GM12878 (cell line): Measurements from ENCODE around the gene PLA2G10. TPM values are rescaled to one million over a fixed set of nuclear protein-coding genes. Genes with fewer than 3 reads are reported as not detected.
"Not testable (repeated sequence)": the region's sequence is repeated elsewhere in the genome, so short reads cannot be mapped to it uniquely, and the experiment has no call there.

Experiments used
- ATAC-seq: fragments of 200-7000 bp; cut with Tn5 transposase; 3 replicates; pipeline ENCODE4 v1.9.1; 2020; ENCODE audit warnings: mild to moderate bottlenecking, moderate library complexity
- BruUV-seq: library from RNA; stranded (reverse); fragments of 400-500 nt; replicated peaks from 2 replicates; lab custom pipeline; 2021; lab: Mats Ljungman, UMichigan
- CTCF ChIA-PET: fragments of 300-600 bp; sonication (Branson Sonifier 250); formaldehyde crosslinking; extraction: SDS; loops from one replicate; lab custom pipeline; 2021; ENCODE audit warnings: inconsistent platforms; lab: Yijun Ruan, JAX
- POLR2A ChIA-PET: fragments of 350-600 bp; formaldehyde crosslinking; extraction: SDS; loops from one replicate; lab custom pipeline; 2021; ENCODE audit warnings: inconsistent platforms; lab: Charles Lee
- RAD21 ChIA-PET: fragments of 300-600 bp; sonication (Branson Sonifier 250); formaldehyde crosslinking; loops from one replicate; lab custom pipeline; 2023; ENCODE audit warnings: antibody characterized with exemption; ENCODE audit not compliant: unreplicated experiment; lab: Charles Lee
- SMC1A ChIA-PET: fragments of 300-600 bp; sonication (Branson Sonifier 250); formaldehyde crosslinking; loops from one replicate; lab custom pipeline; 2023; ENCODE audit not compliant: unreplicated experiment, uncharacterized antibody; lab: Charles Lee
- DNase-seq: peaks from one replicate; pipeline ENCODE4 v3.0.0-alpha.2; 2011; ENCODE audit warnings: low read depth, low spot score
- FAIRE-seq: peaks from 3 replicates; lab custom pipeline; 2011; peaks lifted over from hg19 to GRCh38; lab: Jason Lieb, UNC
- H2AFZ ChIP-seq: 2 replicates; pipeline ENCODE4 v1.6.0; 2011; ENCODE audit warnings: low read depth, low read length, control low read depth; ENCODE audit not compliant: control insufficient read depth
- H3K27ac ChIP-seq: 2 replicates; pipeline ENCODE4 v1.5.1; 2011; ENCODE audit warnings: control low read depth; ENCODE audit not compliant: control insufficient read depth, insufficient read depth
- H3K27me3 ChIP-seq, 2 experiments: replicated peaks in 1 of 2; 2 replicates each; pipeline versions ENCODE4 v1.6.0 to v1.6.1; 2011; ENCODE audit warnings: low read length in 1 of 2; ENCODE audit not compliant: control insufficient read depth in 2 of 2, insufficient read depth in 2 of 2
- H3K36me3 ChIP-seq, 2 experiments: 2 replicates each; pipeline ENCODE4 v1.5.1; 2011; ENCODE audit warnings: low read length in 1 of 2; ENCODE audit not compliant: control insufficient read depth in 2 of 2, insufficient read depth in 2 of 2
- H3K4me1 ChIP-seq: 2 replicates; pipeline ENCODE4 v1.6.1; 2011; ENCODE audit warnings: mild to moderate bottlenecking, low read length, moderate library complexity, mixed read lengths; ENCODE audit not compliant: control insufficient read depth, insufficient read depth
- H3K4me2 ChIP-seq: 2 replicates; pipeline ENCODE4 v1.6.0; 2011; ENCODE audit warnings: control low read depth; ENCODE audit not compliant: control insufficient read depth, insufficient read depth
- H3K4me3 ChIP-seq: fragments of 200-600 bp; sonication (generic); 2 replicates; pipeline ENCODE4 v1.5.1; 2016
- H3K79me2 ChIP-seq: 2 replicates; pipeline ENCODE4 v1.6.0; 2011; ENCODE audit warnings: low read length; ENCODE audit not compliant: control insufficient read depth, insufficient read depth
- H3K9ac ChIP-seq: 2 replicates; pipeline ENCODE4 v1.8.0; 2011; ENCODE audit warnings: low read length, control low read depth, mixed read lengths; ENCODE audit not compliant: control insufficient read depth, insufficient read depth
- H3K9me3 ChIP-seq: replicated peaks from 3 replicates; pipeline ENCODE4 v1.5.1; 2011; ENCODE audit warnings: mild to moderate bottlenecking, low read length; ENCODE audit not compliant: control insufficient read depth, insufficient read depth
- H4K20me1 ChIP-seq: 2 replicates; pipeline ENCODE4 v1.6.0; 2011; ENCODE audit not compliant: control insufficient read depth, insufficient read depth
- IKZF1 ChIP-seq: fragments of 450-650 bp; conservative IDR thresholded peaks from 2 replicates; pipeline ENCODE4 v1.6.1; 2017; ENCODE audit warnings: antibody characterized with exemption, mild to moderate bottlenecking
- JUNB ChIP-seq: IDR thresholded peaks from 2 replicates; pipeline ENCODE4 v1.6.1; 2016; ENCODE audit warnings: antibody characterized with exemption, mild to moderate bottlenecking
- MTA2 ChIP-seq: fragments of 450-650 bp; IDR thresholded peaks from 2 replicates; pipeline ENCODE4 v1.6.1; 2016; ENCODE audit warnings: low read depth, mild to moderate bottlenecking, moderate library complexity
- NKRF ChIP-seq: fragments of 450-650 bp; conservative IDR thresholded peaks from 2 replicates; pipeline ENCODE4 v1.6.1; 2017; ENCODE audit warnings: mild to moderate bottlenecking, moderate library complexity
- RCOR1 ChIP-seq: conservative IDR thresholded peaks from 2 replicates; pipeline ENCODE4 v1.6.1; 2012; ENCODE audit warnings: low read depth, low read length, improper control_type of control experiment
- WGBS: methylation state at CpG from one replicate; pipeline ENCODE4 v1.1.6; 2016; ENCODE audit warnings: low lambda C conversion rate; ENCODE audit not compliant: insufficient replicate concordance, insufficient coverage; ENCODE audit errors: missing lambda C conversion rate; 5-methylcytosine and 5-hydroxymethylcytosine counted together
- in situ Hi-C: fragments of 300-500 bp; cut with MboI; formaldehyde crosslinking; loops from 9 replicates; pipeline ENCODE4 v1.14.3; 2018; ENCODE audit warnings: mixed read lengths
- intact Hi-C: fragments of 100-400 bp; cut with micrococcal nuclease; formaldehyde crosslinking; loops from one replicate; pipeline ENCODE4 v1.14.2; 2022; ENCODE audit not compliant: unreplicated experiment
- polyA plus RNA-seq, 11 experiments: library from polyadenylated mRNA; depleted of rRNA in 4 of 11; unstranded in 6 of 11; stranded (reverse) in 5 of 11; fragments of >200 nt; fragmentation: Nextera tagmentation in 4 of 11; fragmentation: Illumina TruSeq in 1 of 11; extraction: Ambion mirVana in 4 of 11; extraction: Trizol in 1 of 11; gene quantifications; 1 replicate in 1 of 11; 2 replicates in 10 of 11; pipeline versions ENCODE4 v1.2.1 to v1.2.3, GENCODE V29; 2011 to 2016; ENCODE audit warnings: inconsistent platforms in 2 of 11, missing spikeins in 2 of 11, low read depth in 1 of 11
- total RNA-seq, 4 experiments: library from RNA; depleted of rRNA in 3 of 4; stranded (reverse); fragments of >200 nt in 3 of 4; fragmentation: Illumina TruSeq in 1 of 4; extraction: Trizol in 1 of 4; gene quantifications; 2 replicates each; pipeline versions ENCODE4 v1.2.1 to v1.2.3, GENCODE V29; 2013 to 2021

Gene PLA2G10
- total and polyA plus RNA-seq, 10 of the 15 experiments (the other 5 are each of a cell fraction or from before 2014, with no cell fraction given): not detected

DNA sequence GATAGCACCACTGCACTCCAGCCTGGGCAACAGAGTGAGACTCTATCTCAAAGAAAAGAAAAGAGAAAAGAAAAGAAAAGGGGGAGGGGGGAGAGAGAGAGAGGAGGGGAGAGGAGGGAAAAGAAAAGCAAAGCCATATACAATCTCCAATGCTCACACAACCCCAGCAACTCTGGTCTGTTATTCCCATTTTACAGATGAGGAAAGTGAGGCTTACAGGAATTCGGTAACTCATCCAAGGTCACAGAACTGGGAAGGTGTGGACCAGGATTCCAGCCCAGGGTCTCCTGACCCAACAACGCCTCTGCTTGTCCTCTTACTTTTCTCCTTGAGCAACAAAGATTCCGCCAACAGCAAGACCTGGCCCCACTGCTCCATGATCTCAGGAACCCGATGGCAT lies 13.0 kb downstream of the PLA2G10 start:
- ChIA-PET SMC1A (no interaction called here), RAD21 (no interaction called here), POLR2A (no interaction called here), CTCF (no interaction called here)
- in situ Hi-C loops (no loop called here), intact Hi-C loops (no loop called here)
- Histone ChIP-seq H3K4me2 (no peak overlapping the region), H3K36me3 (no peaks in the 10 kb centered on the region), H3K4me1 (no peaks in the 10 kb centered on the region), H3K4me3 (no peak overlapping the region), H4K20me1 (no peaks in the 10 kb centered on the region), H3K9ac (no peak overlapping the region), H3K27me3 (no peaks in the 10 kb centered on the region), H3K79me2 (no peaks in the 10 kb centered on the region), H2AFZ (no peak overlapping the region), H3K27ac (no peak overlapping the region), H3K9me3 (no peaks in the 10 kb centered on the region)
- FAIRE-seq: no peak
- TF ChIP-seq MTA2 (no peak), JUNB (no peak), NKRF (no peak), IKZF1 (no peak), RCOR1 (no peak)
- DNase-seq: no peak
- no peak for ATAC-seq
- BruUV-seq: no TSS peak
- 80% methylated on average over 4 of the region's 4 CpGs for WGBS

- ATAC-seq, H3K36me3 ChIP-seq, intact Hi-C loops, H3K27me3 ChIP-seq, in situ Hi-C loops, POLR2A ChIA-PET, H2AFZ ChIP-seq, H3K79me2 ChIP-seq, CTCF ChIA-PET, H3K4me2 ChIP-seq, H3K27ac ChIP-seq, H3K9me3 ChIP-seq, H4K20me1 ChIP-seq, SMC1A ChIA-PET, H3K9ac ChIP-seq, RAD21 ChIA-PET, H3K4me1 ChIP-seq, BruUV-seq, DNase-seq, H3K4me3 ChIP-seq, FAIRE-seq: not testable (repeated sequence)
- WGBS: 61% methylated on average over 7 of the region's 7 CpGs
Observed at GRCh38 chr16:14680396-14680795, 13.7 kb downstream of the PLA2G10 start.
